Measurements from ENCODE around the gene XCL1.
"Not testable (repeated sequence)": the region's sequence is repeated elsewhere in the genome, so short reads cannot be mapped to it uniquely, and the experiment has no call there.

Gene XCL1

GRCh38 chr1:168580290-168580689 is 3.9 kb downstream of the XCL1 start:
- not testable (repeated sequence) for DNase-seq (ENCODE audit: extremely low read depth, insufficient read length); H3K27me3 ChIP-seq (replicated peaks; ENCODE audit: control insufficient read depth, insufficient read depth, low read length); H3K4me3 ChIP-seq (replicated peaks; ENCODE audit: low read depth, low read length); H3K36me3 ChIP-seq (ENCODE audit: control insufficient read depth, insufficient read depth, low read length)

- not testable (repeated sequence) for H3K36me3 ChIP-seq (ENCODE audit: control insufficient read depth, insufficient read depth, low read length); H3K4me3 ChIP-seq (replicated peaks; ENCODE audit: low read depth, low read length); H3K27me3 ChIP-seq (replicated peaks; ENCODE audit: control insufficient read depth, insufficient read depth, low read length); DNase-seq (ENCODE audit: extremely low read depth, insufficient read length)
These were observed 4.6 kb downstream of the XCL1 start for GRCh38 chr1:168580991-168581390.

GRCh38 chr1:168581817-168582572 is 5.6 kb downstream of the XCL1 start:
- TF ChIP-seq, protein P1, sequence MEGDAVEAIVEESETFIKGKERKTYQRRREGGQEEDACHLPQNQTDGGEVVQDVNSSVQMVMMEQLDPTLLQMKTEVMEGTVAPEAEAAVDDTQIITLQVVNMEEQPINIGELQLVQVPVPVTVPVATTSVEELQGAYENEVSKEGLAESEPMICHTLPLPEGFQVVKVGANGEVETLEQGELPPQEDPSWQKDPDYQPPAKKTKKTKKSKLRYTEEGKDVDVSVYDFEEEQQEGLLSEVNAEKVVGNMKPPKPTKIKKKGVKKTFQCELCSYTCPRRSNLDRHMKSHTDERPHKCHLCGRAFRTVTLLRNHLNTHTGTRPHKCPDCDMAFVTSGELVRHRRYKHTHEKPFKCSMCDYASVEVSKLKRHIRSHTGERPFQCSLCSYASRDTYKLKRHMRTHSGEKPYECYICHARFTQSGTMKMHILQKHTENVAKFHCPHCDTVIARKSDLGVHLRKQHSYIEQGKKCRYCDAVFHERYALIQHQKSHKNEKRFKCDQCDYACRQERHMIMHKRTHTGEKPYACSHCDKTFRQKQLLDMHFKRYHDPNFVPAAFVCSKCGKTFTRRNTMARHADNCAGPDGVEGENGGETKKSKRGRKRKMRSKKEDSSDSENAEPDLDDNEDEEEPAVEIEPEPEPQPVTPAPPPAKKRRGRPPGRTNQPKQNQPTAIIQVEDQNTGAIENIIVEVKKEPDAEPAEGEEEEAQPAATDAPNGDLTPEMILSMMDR (IDR thresholded peaks at IDR 0.05; ENCODE audit: insufficient read depth, low read length, poor library complexity, severe bottlenecking): no peak
- no peak for DNase-seq (ENCODE audit: extremely low read depth, insufficient read length)
- H3K36me3 ChIP-seq (ENCODE audit: control insufficient read depth, insufficient read depth, low read length): no peaks in the 10 kb centered on the region
- H3K4me3 ChIP-seq (replicated peaks; ENCODE audit: low read depth, low read length): no peak overlapping the region
- no peaks in the 10 kb centered on the region for H3K27me3 ChIP-seq (replicated peaks; ENCODE audit: control insufficient read depth, insufficient read depth, low read length)

- no peak for DNase-seq (ENCODE audit: extremely low read depth, insufficient read length)
- Histone ChIP-seq H3K36me3 (ENCODE audit: control insufficient read depth, insufficient read depth, low read length) (no peaks in the 10 kb centered on the region), H3K27me3 (replicated peaks; ENCODE audit: control insufficient read depth, insufficient read depth, low read length) (no peaks in the 10 kb centered on the region), H3K4me3 (replicated peaks; ENCODE audit: low read depth, low read length) (no peak overlapping the region)
- TF ChIP-seq, protein P1 (IDR thresholded peaks at IDR 0.05; ENCODE audit: insufficient read depth, low read length, poor library complexity, severe bottlenecking): no peak
These were observed 6.4 kb downstream of the XCL1 start for GRCh38 chr1:168582688-168583336.

DNA sequence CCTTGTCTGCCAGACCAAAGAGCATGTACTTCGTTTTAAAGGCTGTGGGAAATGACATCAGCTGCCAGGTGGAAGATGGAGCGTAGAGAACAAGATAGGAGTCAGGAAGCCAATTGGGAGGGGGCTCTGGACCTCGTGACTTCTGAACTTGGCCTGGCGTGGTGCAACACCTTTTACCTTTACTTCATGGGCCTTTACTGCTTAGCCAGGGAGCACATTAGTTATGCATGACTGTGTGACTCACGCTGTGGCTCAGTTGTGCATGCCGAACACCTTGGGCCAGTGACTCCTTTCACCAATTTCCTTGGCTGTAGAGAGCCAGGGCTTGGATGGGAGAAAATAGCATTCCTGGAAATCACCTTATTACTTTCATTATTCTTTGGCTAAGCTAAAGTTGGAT is 7.2 kb downstream of the XCL1 start:
- DNase-seq (ENCODE audit: extremely low read depth, insufficient read length): no peak
- Histone ChIP-seq H3K4me3 (replicated peaks; ENCODE audit: low read depth, low read length) (no peak overlapping the region), H3K27me3 (replicated peaks; ENCODE audit: control insufficient read depth, insufficient read depth, low read length) (no peaks in the 10 kb centered on the region), H3K36me3 (ENCODE audit: control insufficient read depth, insufficient read depth, low read length) (no peaks in the 10 kb centered on the region)
- TF ChIP-seq, protein P1 (IDR thresholded peaks at IDR 0.05; ENCODE audit: insufficient read depth, low read length, poor library complexity, severe bottlenecking): no peak

DNA sequence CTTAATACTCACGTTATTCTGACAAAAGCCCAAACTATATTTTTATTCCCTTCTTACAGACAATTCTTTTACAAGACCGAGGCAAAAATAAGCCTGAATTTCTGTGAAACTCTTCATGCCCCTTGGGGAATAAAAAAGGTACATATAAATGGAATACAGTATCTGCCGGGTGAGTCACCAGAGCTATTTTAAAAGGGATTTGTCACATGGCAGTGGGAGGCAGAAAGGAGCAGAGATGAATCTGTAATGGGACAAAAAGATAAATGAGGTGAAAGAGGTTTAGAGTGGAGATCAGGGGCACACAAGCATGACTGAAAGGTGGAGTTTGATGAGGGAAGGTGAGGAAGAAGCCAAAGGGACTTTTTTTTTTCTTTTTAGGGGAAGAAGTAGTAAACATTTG is 8.8 kb downstream of the XCL1 start:
- no peak overlapping the region for H3K4me3 ChIP-seq (replicated peaks; ENCODE audit: low read depth, low read length)
- H3K27me3 ChIP-seq (replicated peaks; ENCODE audit: control insufficient read depth, insufficient read depth, low read length): no peaks in the 10 kb centered on the region
- no peak for DNase-seq (ENCODE audit: extremely low read depth, insufficient read length)
- H3K36me3 ChIP-seq (ENCODE audit: control insufficient read depth, insufficient read depth, low read length): no peaks in the 10 kb centered on the region
- TF ChIP-seq, protein P1 (IDR thresholded peaks at IDR 0.05; ENCODE audit: insufficient read depth, low read length, poor library complexity, severe bottlenecking): no peak
